GM18867 (cell line): ENCODE data around the gene KLF8.

Source experiments
- ATAC-seq: cut with Tn5 transposase; IDR thresholded peaks from one replicate; pipeline ENCODE4 v1.9.1; 2021; ENCODE audit warnings: mild to moderate bottlenecking, moderate library complexity; ENCODE audit not compliant: unreplicated experiment

KLF8 gene

DNA sequence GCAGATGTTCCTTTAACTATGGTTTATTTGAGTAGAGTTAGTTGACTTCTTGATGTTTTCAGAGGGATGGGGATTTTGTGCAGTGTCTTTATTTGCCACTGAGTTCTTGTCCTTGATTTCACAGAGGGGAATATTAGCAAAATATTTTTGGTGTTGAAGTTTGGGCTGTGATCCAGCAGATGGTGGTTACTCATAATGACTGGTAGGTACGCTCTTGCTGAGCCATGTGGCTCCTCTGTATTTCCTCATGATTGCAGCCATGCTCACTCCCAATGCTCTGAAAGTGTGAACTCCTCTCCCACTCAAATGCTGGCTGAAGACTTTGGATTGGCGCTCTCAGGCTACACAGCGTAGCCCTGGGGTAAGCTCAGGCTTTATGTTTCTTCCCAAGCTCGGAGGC lies 77.7 kb downstream of the KLF8 start:
- no peak for ATAC-seq

DNA sequence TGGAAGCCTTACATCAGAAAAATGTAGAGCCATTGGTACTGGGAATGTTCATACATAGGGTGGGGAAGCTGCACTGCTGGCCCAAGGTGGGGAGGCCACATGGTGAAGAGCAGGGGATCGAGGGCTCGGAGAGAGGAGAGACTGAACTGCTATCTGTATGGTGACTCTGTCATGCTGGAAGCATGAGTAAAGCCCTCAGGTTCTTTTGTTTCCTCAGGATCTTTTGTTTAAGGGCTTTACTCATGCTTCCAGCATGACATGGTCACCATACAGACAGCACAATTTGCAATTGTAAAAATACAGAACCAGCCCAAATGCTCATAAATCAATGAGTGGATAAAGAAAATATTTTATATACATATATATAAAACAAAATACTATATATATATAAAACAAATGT lies 78.4 kb downstream of the KLF8 start:
- ATAC-seq = no peak

DNA sequence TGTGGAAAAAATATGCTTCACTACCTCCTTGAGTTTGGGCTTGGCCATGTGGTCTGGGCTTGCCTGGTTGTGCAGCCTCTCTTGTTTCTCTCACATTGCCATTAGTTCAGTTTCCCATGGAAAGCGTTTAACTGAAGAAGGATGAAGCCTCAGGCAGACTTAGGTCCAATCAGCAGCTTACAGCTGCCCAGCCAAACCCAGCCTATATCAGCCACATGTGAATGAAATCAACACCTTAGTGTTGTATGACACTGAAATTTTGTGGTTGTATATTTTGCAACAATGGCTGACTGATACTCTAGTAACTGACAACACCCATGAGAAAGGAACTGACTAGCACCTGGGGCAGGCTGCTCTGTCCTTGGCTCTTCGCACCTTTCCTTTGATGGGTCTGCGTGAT lies 81.2 kb downstream of the KLF8 start:
- ATAC-seq = no peak

GRCh38 chrX:56314334-56314733 lies 82.2 kb downstream of the KLF8 start:
- ATAC-seq = no peak

- ATAC-seq = no peak
Measured at GRCh38 chrX:56318076-56318475, 85.9 kb downstream of the KLF8 start.

DNA sequence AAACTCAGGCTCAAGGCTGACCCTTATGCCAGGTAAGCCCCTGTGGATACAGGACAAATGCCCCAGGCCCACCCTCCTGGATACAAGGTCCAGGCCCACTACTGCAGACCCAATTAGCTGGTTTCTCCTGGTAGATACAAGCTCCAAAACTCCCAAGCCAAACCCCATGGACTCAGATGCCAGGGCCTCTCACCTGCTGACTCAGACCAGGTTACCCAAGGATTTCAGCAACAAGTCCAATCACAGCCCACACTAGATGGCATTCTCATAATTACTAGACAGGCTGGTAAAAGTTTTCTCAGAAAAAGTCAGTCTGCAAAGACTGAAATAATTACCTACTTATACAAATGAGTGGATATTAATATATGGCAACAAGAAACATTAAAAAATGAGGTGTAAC lies 87.0 kb downstream of the KLF8 start:
- ATAC-seq = no peak
